HepG2 (cell line): Measurements from ENCODE around the gene AMD1. TPM values are rescaled to one million over a fixed set of nuclear protein-coding genes. Genes with fewer than 3 reads are reported as not detected.

Experiments used
- ATAC-seq: fragments of 200-7000 bp; cut with Tn5 transposase; 3 replicates; pipeline ENCODE4 v1.9.1; 2020; ENCODE audit warnings: mild to moderate bottlenecking, moderate library complexity
- Bru-seq: library from RNA; stranded (reverse); fragments of 400-500 nt; gene quantifications from one replicate; lab custom pipeline; 2021; lab: Mats Ljungman, UMichigan
- BruChase-seq, 2 experiments: library from RNA; stranded (reverse); fragments of 400-500 nt; gene quantifications; one replicate each; lab custom pipeline; 2021; lab: Mats Ljungman, UMichigan
- BruUV-seq: library from RNA; stranded (reverse); fragments of 400-500 nt; replicated peaks from 2 replicates; lab custom pipeline; 2021; lab: Mats Ljungman, UMichigan
- CTCF ChIA-PET: fragments of 300-600 bp; formaldehyde crosslinking; extraction: SDS; loops from one replicate; lab custom pipeline; 2021; ENCODE audit warnings: low total read pairs, inconsistent platforms, low intra/inter-chr PET ratio; lab: Yijun Ruan, JAX
- POLR2A ChIA-PET: fragments of 350-600 bp; sonication (Branson Sonifier 250); formaldehyde crosslinking; loops from one replicate; lab custom pipeline; 2020; ENCODE audit warnings: antibody characterized with exemption, inconsistent platforms; lab: Yijun Ruan, JAX
- DNase-seq: peaks from one replicate; pipeline ENCODE4 v3.0.0-alpha.2; 2015; ENCODE audit warnings: low spot score
- FAIRE-seq: peaks from 3 replicates; lab custom pipeline; 2011; peaks lifted over from hg19 to GRCh38; lab: Jason Lieb, UNC
- H2AFZ ChIP-seq: one replicate; pipeline ENCODE4 v1.6.1; 2011; ENCODE audit warnings: low read length, inconsistent platforms
- H3K27ac ChIP-seq: fragments of 300-600 bp; 3 replicates; pipeline ENCODE4 v1.8.0; 2011; ENCODE audit warnings: mixed run types, mild to moderate bottlenecking, mixed read lengths, low read length, inconsistent platforms; ENCODE audit not compliant: insufficient read depth; ENCODE audit errors: extremely low read length
- H3K27me3 ChIP-seq, 2 experiments: fragments of 200-600 bp in 1 of 2; 2 replicates in 1 of 2; 3 replicates in 1 of 2; pipeline versions ENCODE4 v1.6.0 to v1.8.0; 2011; ENCODE audit warnings: low read length in 2 of 2, mild to moderate bottlenecking in 2 of 2, moderate library complexity in 2 of 2, inconsistent platforms in 1 of 2; ENCODE audit not compliant: insufficient read depth in 2 of 2, control insufficient read depth in 1 of 2
- H3K36me3 ChIP-seq, 2 experiments: fragments of 200-600 bp in 1 of 2; replicated peaks in 1 of 2; 2 replicates in 1 of 2; 3 replicates in 1 of 2; pipeline versions ENCODE4 v1.5.1 to v1.8.0; 2011; ENCODE audit warnings: low read length in 2 of 2, inconsistent platforms in 1 of 2; ENCODE audit not compliant: insufficient read depth in 2 of 2, control insufficient read depth in 1 of 2
- H3K4me1 ChIP-seq: 2 replicates; pipeline ENCODE4 v1.5.1; 2012; ENCODE audit warnings: low read length, inconsistent platforms; ENCODE audit not compliant: insufficient read depth
- H3K4me2 ChIP-seq: 2 replicates; pipeline ENCODE4 v1.6.0; 2011; ENCODE audit warnings: low read depth, low read length, inconsistent platforms
- H3K4me3 ChIP-seq, 3 experiments: fragments of 200-600 bp in 1 of 3; sonication (generic), shearing (Covaris generic) in 1 of 3; replicated peaks in 1 of 3; 2 replicates each; pipeline ENCODE4 v1.5.1; 2011 to 2016; ENCODE audit warnings: low read length in 3 of 3, inconsistent platforms in 2 of 3, low read depth in 2 of 3, mild to moderate bottlenecking in 2 of 3, control low read depth in 1 of 3, mixed read lengths in 1 of 3; ENCODE audit not compliant: insufficient read depth in 1 of 3
- H3K79me2 ChIP-seq: one replicate; pipeline ENCODE4 v1.6.1; 2011; ENCODE audit warnings: low read length, inconsistent platforms; ENCODE audit not compliant: insufficient read depth
- H3K9ac ChIP-seq: 2 replicates; pipeline ENCODE4 v1.6.0; 2011; ENCODE audit warnings: mild to moderate bottlenecking, low read depth, low read length, inconsistent platforms; ENCODE audit not compliant: insufficient read depth
- H3K9me3 ChIP-seq: 2 replicates; pipeline ENCODE4 v1.5.1; 2012; ENCODE audit warnings: mild to moderate bottlenecking, low read length
- H4K20me1 ChIP-seq: 2 replicates; pipeline ENCODE4 v1.6.0; 2011; ENCODE audit warnings: inconsistent platforms, mild to moderate bottlenecking, low read length, moderate library complexity; ENCODE audit not compliant: insufficient read depth
- BHLHE40 ChIP-seq: IDR thresholded peaks from 2 replicates; pipeline ENCODE4 v1.6.1; 2011; ENCODE audit warnings: low read length, improper control_type of control experiment
- CHD4 ChIP-seq: fragments of 200-600 bp; sonication (generic); IDR thresholded peaks from 2 replicates; pipeline ENCODE4 v1.7.0; 2017; ENCODE audit warnings: mild to moderate bottlenecking, low read length, borderline replicate concordance
- FOXA3 ChIP-seq: IDR thresholded peaks from 2 replicates; pipeline ENCODE4 v1.6.1; 2016; ENCODE audit warnings: missing genetic modification reagents, missing compliant biosample characterization
- GZF1 ChIP-seq: sonication (generic); formaldehyde crosslinking; IDR thresholded peaks from 2 replicates; pipeline ENCODE4 v1.5.1; 2020; ENCODE audit warnings: mild to moderate bottlenecking, missing genetic modification reagents
- HOXA5 ChIP-seq: sonication (generic); formaldehyde crosslinking; IDR thresholded peaks from 2 replicates; pipeline ENCODE4 v1.4.0; 2020; ENCODE audit warnings: missing genetic modification reagents
- NFYC ChIP-seq: IDR thresholded peaks from 2 replicates; pipeline ENCODE4 v1.6.1; 2016; ENCODE audit warnings: missing genetic modification reagents, missing compliant biosample characterization
- ZNF782 ChIP-seq: sonication (generic); formaldehyde crosslinking; IDR thresholded peaks from 2 replicates; pipeline ENCODE4 v1.4.0; 2020; ENCODE audit warnings: missing genetic modification reagents, mild to moderate bottlenecking, borderline replicate concordance
- ZNF816 ChIP-seq: sonication (generic); formaldehyde crosslinking; IDR thresholded peaks from 2 replicates; pipeline ENCODE4 v1.8.0; 2022; ENCODE audit warnings: missing genetic modification reagents, mild to moderate bottlenecking, borderline replicate concordance
- ZZZ3 ChIP-seq: sonication (generic); formaldehyde crosslinking; IDR thresholded peaks from 2 replicates; pipeline ENCODE4 v1.4.0; 2020; ENCODE audit warnings: missing genetic modification reagents, mild to moderate bottlenecking, borderline replicate concordance
- WGBS: methylation state at CpG from one replicate; pipeline ENCODE4 v1.1.6; 2017; ENCODE audit warnings: low lambda C conversion rate; 5-methylcytosine and 5-hydroxymethylcytosine counted together
- in situ Hi-C: cut with HindIII; loops from 2 replicates; pipeline ENCODE4 v1.10.0; 2017; ENCODE audit warnings: low pct_unique_long_range_greater_than_20kb; ENCODE audit not compliant: extremely low pct_ligation_motif_present
- intact Hi-C: fragments of 100-400 bp; cut with micrococcal nuclease; formaldehyde crosslinking; loops from one replicate; pipeline ENCODE4 v1.10.0; 2022; ENCODE audit not compliant: unreplicated experiment
- long read RNA-seq, 2 experiments: library from RNA in 1 of 2; library from polyadenylated mRNA in 1 of 2; stranded (forward) in 1 of 2; unstranded in 1 of 2; transcript quantifications; one replicate each; pipeline ENCODE4 v2.0.0, GENCODE V29; 2019 to 2022
- polyA minus RNA-seq, 3 experiments: library from RNA; depleted of rRNA, polyadenylated mRNA; stranded (reverse); fragments of >200 nt; gene quantifications; 2 replicates each; pipeline ENCODE4 v1.2.3, GENCODE V29; 2011; ENCODE audit warnings: low replicate concordance in 1 of 3
- polyA plus RNA-seq, 8 experiments: library from polyadenylated mRNA; depleted of rRNA in 3 of 8; stranded (reverse) in 7 of 8; unstranded in 1 of 8; fragments of >200 nt; fragmentation: Illumina TruSeq in 4 of 8; extraction: Trizol in 4 of 8; gene quantifications; 2 replicates each; pipeline versions ENCODE4 v1.2.1 to v1.2.3, GENCODE V29; 2011 to 2016; ENCODE audit warnings: low read depth in 4 of 8, missing spikeins in 1 of 8, mixed read lengths in 1 of 8; ENCODE audit not compliant: insufficient read depth in 1 of 8
- total RNA-seq, 5 experiments: library from RNA; depleted of rRNA; stranded (reverse); fragments of >200 nt; fragmentation: Illumina TruSeq; extraction: Trizol; gene quantifications; 2 replicates each; pipeline ENCODE4 v1.2.3, GENCODE V29; 2016; ENCODE audit warnings: low read depth in 1 of 5
- TF ChIP-seq, protein P1 (sequence below): sonication (generic); formaldehyde crosslinking; IDR thresholded peaks from 2 replicates; pipeline ENCODE4 v1.5.1; 2020; ENCODE audit warnings: mild to moderate bottlenecking, moderate library complexity, missing genetic modification reagents
- TF ChIP-seq, protein P2 (sequence below): sonication (generic); formaldehyde crosslinking; IDR thresholded peaks from 2 replicates; pipeline ENCODE4 v1.8.0; 2022; ENCODE audit warnings: mild to moderate bottlenecking, missing genetic modification reagents; ENCODE audit not compliant: insufficient replicate concordance
- TF ChIP-seq, protein P3 (sequence below): IDR thresholded peaks from 2 replicates; pipeline ENCODE4 v1.6.1; 2018; ENCODE audit warnings: missing genetic modification reagents, mild to moderate bottlenecking, missing compliant biosample characterization

The AMD1 gene
- 123 and 180 TPM in 2 replicates for total RNA-seq (2016; rRNA removed; fragmentation: Illumina TruSeq; extraction: Trizol)
- 29.0 and 33.5 TPM in 2 replicates for total RNA-seq (2016; cell fraction: cytosol; rRNA removed; fragmentation: Illumina TruSeq; extraction: Trizol; ENCODE audit: low read depth)
- total RNA-seq (2016; cell fraction: insoluble cytoplasmic fraction; rRNA removed; fragmentation: Illumina TruSeq; extraction: Trizol), result 122 and 179 TPM in 2 replicates
- total RNA-seq (2016; cell fraction: membrane; rRNA removed; fragmentation: Illumina TruSeq; extraction: Trizol), result 126 and 151 TPM in 2 replicates
- total RNA-seq (2016; cell fraction: nucleus; rRNA removed; fragmentation: Illumina TruSeq; extraction: Trizol), result 105 and 115 TPM in 2 replicates
- 77.3 and 108 TPM in 2 replicates for polyA plus RNA-seq (2011; rRNA removed)
- polyA plus RNA-seq (2011; cell fraction: cytosol; rRNA removed), result 44.6 and 78.9 TPM in 2 replicates
- 41.4 and 56.1 TPM in 2 replicates for polyA plus RNA-seq (2011; cell fraction: nucleus; rRNA removed)
- polyA plus RNA-seq (2012), result 120 and 146 TPM in 2 replicates
- polyA plus RNA-seq (2016; cell fraction: cytosol; fragmentation: Illumina TruSeq; extraction: Trizol; ENCODE audit: low read depth), result 19.3 and 24.3 TPM in 2 replicates
- polyA plus RNA-seq (2016; cell fraction: insoluble cytoplasmic fraction; fragmentation: Illumina TruSeq; extraction: Trizol; ENCODE audit: low read depth), result 158 and 161 TPM in 2 replicates
- polyA plus RNA-seq (2016; cell fraction: membrane; fragmentation: Illumina TruSeq; extraction: Trizol; ENCODE audit: low read depth), result 94.7 and 117 TPM in 2 replicates
- polyA plus RNA-seq (2016; cell fraction: nucleus; fragmentation: Illumina TruSeq; extraction: Trizol; ENCODE audit: insufficient read depth, low read depth), result 108 and 109 TPM in 2 replicates
- polyA minus RNA-seq (2011; rRNA and poly(A)+ RNA removed; ENCODE audit: low replicate concordance), result 54.3 and 58.3 TPM in 2 replicates
- polyA minus RNA-seq (2011; cell fraction: cytosol; rRNA and poly(A)+ RNA removed), result 140 and 158 TPM in 2 replicates
- 214 and 279 TPM in 2 replicates for polyA minus RNA-seq (2011; cell fraction: nucleus; rRNA and poly(A)+ RNA removed)
- Bru-seq, nascent RNA, result percentile 98 among the genes with signal in this experiment
- BruChase-seq, experiment 1, labeled RNA remaining after a 6-hour chase, result percentile 99 among the genes with signal in this experiment
- BruChase-seq, experiment 2, labeled RNA remaining after a 2-hour chase, result percentile 99 among the genes with signal in this experiment
- long read RNA-seq, experiment 1, transcript AMD1-204 (9 exons, 3,438 nt), result major isoform, 95 of 121 reads
- long read RNA-seq, experiment 1, partial matches to known transcripts, result 8 of 121 reads
- long read RNA-seq, experiment 1, other reads (novel, unspliced or antisense), result 12 of 121 reads
- long read RNA-seq, experiment 2, full-length matches to known transcripts, result 70 of 217 reads
- long read RNA-seq, experiment 2, partial matches to known transcripts, result 30 of 217 reads
- long read RNA-seq, experiment 2, other reads (novel, unspliced or antisense), result 117 of 217 reads

DNA sequence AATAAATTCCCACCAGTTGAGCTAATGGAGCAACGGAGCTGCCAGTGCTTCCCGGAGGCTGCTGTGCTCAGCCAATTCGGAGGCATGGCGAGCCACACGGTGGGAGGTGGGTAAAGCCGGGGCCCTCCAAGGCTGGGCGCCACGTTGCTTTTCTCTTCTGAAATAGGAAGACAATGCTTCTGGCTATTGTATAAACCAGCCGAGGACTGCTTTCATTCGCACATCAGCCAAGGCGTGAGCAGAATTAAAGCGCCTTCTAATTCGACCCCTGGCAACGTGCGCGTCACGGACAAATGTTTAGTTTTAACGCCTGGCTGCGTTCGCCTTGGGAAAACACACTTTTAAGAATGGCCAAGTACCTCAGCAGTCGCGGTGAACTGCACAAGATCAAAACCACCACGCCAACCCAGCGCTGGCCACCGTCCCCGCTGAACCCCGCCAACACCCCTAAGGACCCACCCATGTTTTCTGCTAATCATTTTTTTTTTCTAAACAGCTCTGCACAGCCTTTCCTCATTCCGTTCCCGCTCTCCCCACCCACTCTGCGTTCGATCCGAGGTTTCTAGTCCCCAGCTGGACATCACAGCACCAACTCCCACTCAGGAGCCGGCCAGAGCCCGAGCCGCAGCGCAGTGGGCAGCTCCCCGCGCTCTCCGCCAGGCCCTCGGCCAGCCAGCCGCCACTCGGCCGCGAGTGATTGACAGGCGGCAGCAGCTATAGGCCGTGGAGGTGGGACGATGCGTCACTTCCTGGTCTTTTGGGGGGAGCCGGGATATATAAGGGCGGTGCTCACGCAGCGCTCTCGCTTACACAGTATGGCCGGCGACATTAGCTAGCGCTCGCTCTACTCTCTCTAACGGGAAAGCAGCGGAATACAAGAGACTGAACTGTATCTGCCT is at the start of gene AMD1:
Gene AMD1, plus strand, starts transcription at position 805 of the 899 bp plus-strand sequence. CDS start 321 bp downstream, outside the sequence.
- intact Hi-C loops, result no loop called here
- Histone ChIP-seq H3K79me2 (peaks cover 67% of the 10 kb centered on the region), H3K4me1 (peaks cover 43% of the 10 kb centered on the region), H3K27ac (peak within 1 kb of the TSS; percentile 93), H3K27me3 (no peaks in the 10 kb centered on the region; a peak in 1 of 5 replicates), H3K36me3 (no peaks in the 10 kb centered on the region), H3K4me2 (peak within 1 kb of the TSS; percentile 90), H3K9ac (peak within 1 kb of the TSS; percentile 97), H2AFZ (no peak within 1 kb of the TSS), H3K9me3 (no peaks in the 10 kb centered on the region), H4K20me1 (peaks cover 45% of the 10 kb centered on the region), H3K4me3 (peak within 1 kb of the TSS; percentile 96 to 99 (median 98))
- FAIRE-seq, result peak; percentile 74
- peak; percentile 95 for DNase-seq
- WGBS, result 0% methylated on average over 46 of the region's 59 CpGs
- ChIA-PET CTCF (no interaction called here), POLR2A (interaction anchor here (0.6 to 3.6 kb wide), 60 partner anchors 9 to 385 kb away, joined by 3 to 163 read pairs (median 4); partner anchors contain the start of genes CDK19, GTF3C6 and RPF2)
- peak; percentile 91 for ATAC-seq
- TSS peak; percentile 84 for BruUV-seq
- in situ Hi-C loops, result no loop called here
- peak; percentile 41; the same call in 1 of the 2 replicates for TF ChIP-seq FOXA3 (CRISPR knock-in tag)
- TF ChIP-seq CHD4, result no peak
- no peak for TF ChIP-seq ZNF782
- TF ChIP-seq NFYC (CRISPR knock-in tag), result peak; percentile 94
- TF ChIP-seq HOXA5 (CRISPR knock-in tag), result no peak
- TF ChIP-seq ZZZ3 (CRISPR knock-in tag), result no peak
- TF ChIP-seq, protein P1, sequence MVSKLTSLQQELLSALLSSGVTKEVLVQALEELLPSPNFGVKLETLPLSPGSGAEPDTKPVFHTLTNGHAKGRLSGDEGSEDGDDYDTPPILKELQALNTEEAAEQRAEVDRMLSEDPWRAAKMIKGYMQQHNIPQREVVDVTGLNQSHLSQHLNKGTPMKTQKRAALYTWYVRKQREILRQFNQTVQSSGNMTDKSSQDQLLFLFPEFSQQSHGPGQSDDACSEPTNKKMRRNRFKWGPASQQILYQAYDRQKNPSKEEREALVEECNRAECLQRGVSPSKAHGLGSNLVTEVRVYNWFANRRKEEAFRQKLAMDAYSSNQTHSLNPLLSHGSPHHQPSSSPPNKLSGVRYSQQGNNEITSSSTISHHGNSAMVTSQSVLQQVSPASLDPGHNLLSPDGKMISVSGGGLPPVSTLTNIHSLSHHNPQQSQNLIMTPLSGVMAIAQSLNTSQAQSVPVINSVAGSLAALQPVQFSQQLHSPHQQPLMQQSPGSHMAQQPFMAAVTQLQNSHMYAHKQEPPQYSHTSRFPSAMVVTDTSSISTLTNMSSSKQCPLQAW (CRISPR knock-in tag), result peak; percentile 31; the same call in 1 of the 2 replicates
- TF ChIP-seq, protein P2, sequence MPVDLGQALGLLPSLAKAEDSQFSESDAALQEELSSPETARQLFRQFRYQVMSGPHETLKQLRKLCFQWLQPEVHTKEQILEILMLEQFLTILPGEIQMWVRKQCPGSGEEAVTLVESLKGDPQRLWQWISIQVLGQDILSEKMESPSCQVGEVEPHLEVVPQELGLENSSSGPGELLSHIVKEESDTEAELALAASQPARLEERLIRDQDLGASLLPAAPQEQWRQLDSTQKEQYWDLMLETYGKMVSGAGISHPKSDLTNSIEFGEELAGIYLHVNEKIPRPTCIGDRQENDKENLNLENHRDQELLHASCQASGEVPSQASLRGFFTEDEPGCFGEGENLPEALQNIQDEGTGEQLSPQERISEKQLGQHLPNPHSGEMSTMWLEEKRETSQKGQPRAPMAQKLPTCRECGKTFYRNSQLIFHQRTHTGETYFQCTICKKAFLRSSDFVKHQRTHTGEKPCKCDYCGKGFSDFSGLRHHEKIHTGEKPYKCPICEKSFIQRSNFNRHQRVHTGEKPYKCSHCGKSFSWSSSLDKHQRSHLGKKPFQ (CRISPR knock-in tag), result no peak
- no peak for TF ChIP-seq ZNF816 (CRISPR knock-in tag)
- TF ChIP-seq, protein P3, sequence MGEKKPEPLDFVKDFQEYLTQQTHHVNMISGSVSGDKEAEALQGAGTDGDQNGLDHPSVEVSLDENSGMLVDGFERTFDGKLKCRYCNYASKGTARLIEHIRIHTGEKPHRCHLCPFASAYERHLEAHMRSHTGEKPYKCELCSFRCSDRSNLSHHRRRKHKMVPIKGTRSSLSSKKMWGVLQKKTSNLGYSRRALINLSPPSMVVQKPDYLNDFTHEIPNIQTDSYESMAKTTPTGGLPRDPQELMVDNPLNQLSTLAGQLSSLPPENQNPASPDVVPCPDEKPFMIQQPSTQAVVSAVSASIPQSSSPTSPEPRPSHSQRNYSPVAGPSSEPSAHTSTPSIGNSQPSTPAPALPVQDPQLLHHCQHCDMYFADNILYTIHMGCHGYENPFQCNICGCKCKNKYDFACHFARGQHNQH (CRISPR knock-in tag), result peak; percentile 90
- TF ChIP-seq GZF1 (CRISPR knock-in tag), result no peak
- peak; percentile 38; the same call in 1 of the 2 replicates for TF ChIP-seq BHLHE40
